ENCODE measurements around the gene HMGN3.

GRCh38 chr6:79233611-79234149 is 802 bp downstream of the HMGN3 start:
- TF ChIP-seq, protein P1, sequence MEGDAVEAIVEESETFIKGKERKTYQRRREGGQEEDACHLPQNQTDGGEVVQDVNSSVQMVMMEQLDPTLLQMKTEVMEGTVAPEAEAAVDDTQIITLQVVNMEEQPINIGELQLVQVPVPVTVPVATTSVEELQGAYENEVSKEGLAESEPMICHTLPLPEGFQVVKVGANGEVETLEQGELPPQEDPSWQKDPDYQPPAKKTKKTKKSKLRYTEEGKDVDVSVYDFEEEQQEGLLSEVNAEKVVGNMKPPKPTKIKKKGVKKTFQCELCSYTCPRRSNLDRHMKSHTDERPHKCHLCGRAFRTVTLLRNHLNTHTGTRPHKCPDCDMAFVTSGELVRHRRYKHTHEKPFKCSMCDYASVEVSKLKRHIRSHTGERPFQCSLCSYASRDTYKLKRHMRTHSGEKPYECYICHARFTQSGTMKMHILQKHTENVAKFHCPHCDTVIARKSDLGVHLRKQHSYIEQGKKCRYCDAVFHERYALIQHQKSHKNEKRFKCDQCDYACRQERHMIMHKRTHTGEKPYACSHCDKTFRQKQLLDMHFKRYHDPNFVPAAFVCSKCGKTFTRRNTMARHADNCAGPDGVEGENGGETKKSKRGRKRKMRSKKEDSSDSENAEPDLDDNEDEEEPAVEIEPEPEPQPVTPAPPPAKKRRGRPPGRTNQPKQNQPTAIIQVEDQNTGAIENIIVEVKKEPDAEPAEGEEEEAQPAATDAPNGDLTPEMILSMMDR (IDR thresholded peaks at IDR 0.05) = peak; percentile 13 to 69 (median 43)
- TF ChIP-seq EP300 (IDR thresholded peaks at IDR 0.05) (peak in 1 of 2 donors; percentile 71), POLR2A (IDR thresholded peaks at IDR 0.05) (peak in 1 of 2 donors; percentile 35)
